ENCODE results near the gene GGTLC1.

- TF ChIP-seq, protein P1, sequence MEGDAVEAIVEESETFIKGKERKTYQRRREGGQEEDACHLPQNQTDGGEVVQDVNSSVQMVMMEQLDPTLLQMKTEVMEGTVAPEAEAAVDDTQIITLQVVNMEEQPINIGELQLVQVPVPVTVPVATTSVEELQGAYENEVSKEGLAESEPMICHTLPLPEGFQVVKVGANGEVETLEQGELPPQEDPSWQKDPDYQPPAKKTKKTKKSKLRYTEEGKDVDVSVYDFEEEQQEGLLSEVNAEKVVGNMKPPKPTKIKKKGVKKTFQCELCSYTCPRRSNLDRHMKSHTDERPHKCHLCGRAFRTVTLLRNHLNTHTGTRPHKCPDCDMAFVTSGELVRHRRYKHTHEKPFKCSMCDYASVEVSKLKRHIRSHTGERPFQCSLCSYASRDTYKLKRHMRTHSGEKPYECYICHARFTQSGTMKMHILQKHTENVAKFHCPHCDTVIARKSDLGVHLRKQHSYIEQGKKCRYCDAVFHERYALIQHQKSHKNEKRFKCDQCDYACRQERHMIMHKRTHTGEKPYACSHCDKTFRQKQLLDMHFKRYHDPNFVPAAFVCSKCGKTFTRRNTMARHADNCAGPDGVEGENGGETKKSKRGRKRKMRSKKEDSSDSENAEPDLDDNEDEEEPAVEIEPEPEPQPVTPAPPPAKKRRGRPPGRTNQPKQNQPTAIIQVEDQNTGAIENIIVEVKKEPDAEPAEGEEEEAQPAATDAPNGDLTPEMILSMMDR (IDR thresholded peaks at IDR 0.05; ENCODE audit: low read depth, low read length, poor library complexity, severe bottlenecking), result no peak
- TF ChIP-seq EZH2phosphoT487 (IDR thresholded peaks at IDR 0.05; ENCODE audit: borderline replicate concordance, low read length), result no peak
Measured at GRCh38 chr20:23943304-23943703, 45.3 kb downstream of the GGTLC1 start.

Data from DOHH2 (cell line).